ENCODE results near the gene DNAAF1.

DNA sequence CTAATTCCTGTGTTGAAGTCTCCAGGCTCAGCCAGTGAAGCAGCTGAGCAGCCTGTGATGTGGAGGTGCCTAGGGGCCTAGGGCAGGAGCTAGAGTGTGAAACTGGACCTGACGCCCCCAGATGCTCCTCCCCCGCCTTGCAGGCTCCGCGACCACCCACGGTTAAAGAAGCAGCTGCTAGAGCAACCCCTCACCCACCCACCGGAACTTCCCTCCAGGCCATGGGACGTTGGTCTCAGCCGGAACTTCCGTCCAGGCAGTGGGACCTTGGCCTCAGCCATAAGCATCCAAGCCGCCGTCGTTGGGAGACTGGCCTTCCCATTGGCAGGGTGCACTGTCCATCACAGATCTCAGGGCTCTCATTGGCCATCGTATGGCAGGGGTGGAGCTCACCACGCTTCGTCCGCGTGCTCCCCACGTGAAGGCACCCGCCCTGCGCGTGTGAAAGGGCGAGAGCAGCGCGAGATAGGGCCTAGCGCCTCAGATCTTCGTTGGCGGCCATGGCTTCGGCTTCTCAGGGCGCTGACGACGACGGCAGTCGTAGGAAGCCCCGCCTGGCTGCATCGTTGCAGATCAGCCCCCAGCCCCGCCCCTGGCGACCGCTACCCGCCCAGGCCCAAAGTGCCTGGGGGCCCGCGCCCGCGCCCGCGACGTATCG is 45.8 kb downstream of the DNAAF1 start, which contains the start of gene ADAD2:
- TF ChIP-seq, protein P1, sequence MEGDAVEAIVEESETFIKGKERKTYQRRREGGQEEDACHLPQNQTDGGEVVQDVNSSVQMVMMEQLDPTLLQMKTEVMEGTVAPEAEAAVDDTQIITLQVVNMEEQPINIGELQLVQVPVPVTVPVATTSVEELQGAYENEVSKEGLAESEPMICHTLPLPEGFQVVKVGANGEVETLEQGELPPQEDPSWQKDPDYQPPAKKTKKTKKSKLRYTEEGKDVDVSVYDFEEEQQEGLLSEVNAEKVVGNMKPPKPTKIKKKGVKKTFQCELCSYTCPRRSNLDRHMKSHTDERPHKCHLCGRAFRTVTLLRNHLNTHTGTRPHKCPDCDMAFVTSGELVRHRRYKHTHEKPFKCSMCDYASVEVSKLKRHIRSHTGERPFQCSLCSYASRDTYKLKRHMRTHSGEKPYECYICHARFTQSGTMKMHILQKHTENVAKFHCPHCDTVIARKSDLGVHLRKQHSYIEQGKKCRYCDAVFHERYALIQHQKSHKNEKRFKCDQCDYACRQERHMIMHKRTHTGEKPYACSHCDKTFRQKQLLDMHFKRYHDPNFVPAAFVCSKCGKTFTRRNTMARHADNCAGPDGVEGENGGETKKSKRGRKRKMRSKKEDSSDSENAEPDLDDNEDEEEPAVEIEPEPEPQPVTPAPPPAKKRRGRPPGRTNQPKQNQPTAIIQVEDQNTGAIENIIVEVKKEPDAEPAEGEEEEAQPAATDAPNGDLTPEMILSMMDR (IDR thresholded peaks at IDR 0.05), result no peak
- TF ChIP-seq ZFX (IDR thresholded peaks at IDR 0.05; ENCODE audit: borderline replicate concordance), result no peak
